HCT116 (cell line): Measurements from ENCODE around the gene PFKM. TPM values are rescaled to one million over a fixed set of nuclear protein-coding genes. Genes with fewer than 3 reads are reported as not detected.
A peak's percentile ranks its signal among the peaks of the same experiment; 100 is the strongest.

ENCODE experiments used
- ATAC-seq: fragments of 200-7000 bp; cut with Tn5 transposase; 2 replicates; pipeline ENCODE4 v1.9.1; 2020; ENCODE audit warnings: mild to moderate bottlenecking, moderate library complexity
- BruUV-seq: library from RNA; stranded (reverse); fragments of 400-500 nt; replicated peaks from 2 replicates; lab custom pipeline; 2021; lab: Mats Ljungman, UMichigan
- CTCF ChIA-PET: fragments of 300-600 bp; sonication (Branson Sonifier 250); formaldehyde crosslinking; loops from one replicate; lab custom pipeline; 2021; ENCODE audit warnings: antibody characterized with exemption; lab: Charles Lee
- POLR2A ChIA-PET: fragments of 300-600, 350-600 bp; sonication (Branson Sonifier 250); formaldehyde crosslinking; loops from one replicate; lab custom pipeline; 2021; ENCODE audit warnings: antibody characterized with exemption; lab: Charles Lee
- RAD21 ChIA-PET, 2 experiments: fragments of 300-600 bp; sonication (Branson Sonifier 250); formaldehyde crosslinking; loops; one replicate each; lab custom pipeline; 2023; ENCODE audit warnings: low total read pairs in 2 of 2; ENCODE audit not compliant: uncharacterized antibody in 2 of 2, unreplicated experiment in 2 of 2, low non-redundant PET in 1 of 2; lab: Charles Lee
- DNase-seq: peaks from one replicate; pipeline ENCODE4 v3.0.0-alpha.2; 2010; ENCODE audit warnings: low read depth, low spot score
- H2AFZ ChIP-seq: fragments of 200-600 bp; shearing (Covaris generic), sonication (generic); 2 replicates; pipeline ENCODE4 v1.6.1; 2017; ENCODE audit warnings: low read depth, mixed run types, mixed read lengths, antibody characterized with exemption, low read length; ENCODE audit not compliant: poor library complexity, severe bottlenecking
- H3K27ac ChIP-seq: 2 replicates; pipeline ENCODE4 v1.5.1; 2012; ENCODE audit warnings: low read depth, low read length
- H3K27me3 ChIP-seq: fragments of 200-600 bp; sonication (generic); 2 replicates; pipeline ENCODE4 v1.6.1; 2016; ENCODE audit warnings: mixed run types, low read length, mixed read lengths; ENCODE audit not compliant: insufficient read depth
- H3K36me3 ChIP-seq, 2 experiments: fragments of 200-500 bp in 1 of 2; fragments of 200-600 bp in 1 of 2; sonication (Bioruptor generic) in 1 of 2; sonication (generic) in 1 of 2; 2 replicates each; pipeline versions ENCODE4 v1.5.1 to v1.6.1; 2014 to 2016; ENCODE audit warnings: low read length in 2 of 2, inconsistent platforms in 1 of 2, mixed read lengths in 1 of 2, mixed run types in 1 of 2; ENCODE audit not compliant: insufficient read depth in 2 of 2, control insufficient read depth in 1 of 2
- H3K4me1 ChIP-seq, 2 experiments: fragments of 200-600 bp in 1 of 2; sonication (generic) in 1 of 2; 2 replicates each; pipeline versions ENCODE4 v1.5.1 to v1.6.1; 2012 to 2017; ENCODE audit warnings: low read length in 2 of 2, inconsistent platforms in 1 of 2, mild to moderate bottlenecking in 1 of 2, mixed read lengths in 1 of 2, mixed run types in 1 of 2, moderate library complexity in 1 of 2; ENCODE audit not compliant: insufficient read depth in 2 of 2, control insufficient read depth in 1 of 2
- H3K4me2 ChIP-seq: fragments of 200-600 bp; sonication (generic); 2 replicates; pipeline ENCODE4 v1.6.1; 2017; ENCODE audit warnings: mixed run types, low read length, mixed read lengths
- H3K4me3 ChIP-seq, 2 experiments: fragments of 200-600 bp in 1 of 2; sonication (generic) in 1 of 2; replicated peaks in 1 of 2; 2 replicates each; pipeline ENCODE4 v1.5.1; 2011 to 2016; ENCODE audit warnings: low read length in 2 of 2, control low read depth in 1 of 2, low read depth in 1 of 2, mild to moderate bottlenecking in 1 of 2, mixed read lengths in 1 of 2, mixed run types in 1 of 2
- H3K79me2 ChIP-seq: fragments of 200-600 bp; sonication (generic); 2 replicates; pipeline ENCODE4 v1.6.1; 2017; ENCODE audit warnings: mild to moderate bottlenecking, mixed run types, low read length, moderate library complexity, mixed read lengths; ENCODE audit not compliant: insufficient read depth
- H3K9ac ChIP-seq: fragments of 200-600 bp; sonication (generic); 2 replicates; pipeline ENCODE4 v1.6.1; 2016; ENCODE audit warnings: low read length, mixed read lengths
- H3K9me2 ChIP-seq: fragments of 200-600 bp; sonication (generic), shearing (Covaris generic); 2 replicates; pipeline ENCODE4 v1.6.1; 2017; ENCODE audit warnings: mixed run types, mild to moderate bottlenecking, moderate library complexity; ENCODE audit not compliant: insufficient read depth
- H3K9me3 ChIP-seq, 2 experiments: fragments of 200-500 bp in 1 of 2; fragments of 200-600 bp in 1 of 2; sonication (Bioruptor generic) in 1 of 2; sonication (generic) in 1 of 2; 2 replicates each; pipeline ENCODE4 v1.6.1; 2014 to 2017; ENCODE audit warnings: low read length in 2 of 2, mixed read lengths in 2 of 2, inconsistent platforms in 1 of 2, low read depth in 1 of 2, mild to moderate bottlenecking in 1 of 2, mixed run types in 1 of 2, moderate library complexity in 1 of 2; ENCODE audit not compliant: control insufficient read depth in 1 of 2, insufficient read depth in 1 of 2
- H4K20me1 ChIP-seq: fragments of 200-600 bp; sonication (generic), shearing (Covaris generic); 2 replicates; pipeline ENCODE4 v1.6.1; 2017; ENCODE audit warnings: mixed run types, mild to moderate bottlenecking, moderate library complexity; ENCODE audit not compliant: insufficient read depth
- ELF1 ChIP-seq: IDR thresholded peaks from 2 replicates; pipeline ENCODE4 v1.6.1; 2012; ENCODE audit warnings: low read depth, borderline replicate concordance
- JUND ChIP-seq: IDR thresholded peaks from 2 replicates; pipeline ENCODE4 v1.6.1; 2012
- SRF ChIP-seq: IDR thresholded peaks from 2 replicates; pipeline ENCODE4 v1.6.1; 2012; ENCODE audit warnings: low read depth
- YY1 ChIP-seq: IDR thresholded peaks from 2 replicates; pipeline ENCODE4 v1.6.1; 2011; ENCODE audit warnings: low read length, low read depth, moderate library complexity, mild to moderate bottlenecking; ENCODE audit not compliant: insufficient replicate concordance; ENCODE audit errors: extremely low read depth
- ZFX ChIP-seq: fragments of 450-650 bp; IDR thresholded peaks from 2 replicates; pipeline ENCODE4 v1.6.1; 2017
- ZNF274 ChIP-seq: fragments of 200-500 bp; sonication (Bioruptor generic); IDR thresholded peaks from 2 replicates; pipeline ENCODE4 v1.6.1; 2014; ENCODE audit warnings: mild to moderate bottlenecking, low read depth, low read length, inconsistent platforms
- intact Hi-C: fragments of 100-400 bp; cut with micrococcal nuclease; formaldehyde crosslinking; loops from 2 replicates; pipeline ENCODE4 v1.10.0; 2022
- total RNA-seq: library from RNA; stranded (reverse); gene quantifications from one replicate; pipeline ENCODE4 v1.2.1, GENCODE V29; 2021; ENCODE audit not compliant: unreplicated experiment
- TF ChIP-seq, protein P1 (sequence below), 3 experiments: fragments of 200-600 bp in 1 of 3; sonication (generic) in 1 of 3; IDR thresholded peaks in 2 of 3; conservative IDR thresholded peaks in 1 of 3; 2 replicates each; pipeline ENCODE4 v1.5.1; 2012 to 2017; ENCODE audit warnings: low read depth in 2 of 3, low read length in 2 of 3, antibody characterized with exemption in 1 of 3, borderline replicate concordance in 1 of 3, control low read depth in 1 of 3, mild to moderate bottlenecking in 1 of 3, mixed read lengths in 1 of 3, mixed run types in 1 of 3, moderate library complexity in 1 of 3; ENCODE audit not compliant: insufficient read depth in 1 of 3

Gene PFKM
- total RNA-seq, 1 experiment from 2014 or later: 144 TPM

DNA sequence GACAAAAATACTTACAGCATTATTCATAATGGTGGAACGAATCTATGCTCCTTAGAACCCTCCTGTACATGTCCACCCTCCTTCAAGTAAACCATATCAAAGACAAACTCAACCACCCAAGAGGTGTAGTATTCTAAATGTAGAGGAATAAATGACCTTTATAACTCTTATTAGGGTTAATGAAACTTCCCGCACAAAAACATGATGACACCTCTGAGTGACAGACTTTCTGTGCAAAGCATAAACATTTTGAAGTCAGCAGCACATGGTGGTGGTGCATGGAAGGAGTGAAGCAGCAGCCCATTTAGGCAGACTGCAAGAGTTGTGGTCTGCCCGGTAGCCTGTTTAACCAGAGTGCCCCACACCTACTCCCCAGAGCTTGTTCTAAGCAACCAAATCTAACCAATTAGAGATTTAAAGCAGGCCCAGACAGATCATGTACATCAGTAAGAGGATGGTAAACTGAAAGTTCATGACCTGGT is 38.8 kb downstream of the PFKM start:
- ChIA-PET POLR2A (interaction anchor here (1.1 kb wide), 3 partner anchors 22 to 253 kb away, joined by 3 to 4 read pairs (median 4); partner anchors contain the start of gene VDR), CTCF (interaction anchor here (0.8 to 1.4 kb wide), 11 partner anchors 8 to 638 kb away, joined by 3 to 6 read pairs (median 4); partner anchors contain the start of gene VDR), RAD21 (interaction anchor here in 1 of 2 experiments (1.0 kb wide), 1 partner anchor 319 kb away, joined by 3 read pairs; no protein-coding TSS in a partner anchor)
- ATAC-seq: peak; percentile 35
- Histone ChIP-seq H3K27me3 (no peaks in the 10 kb centered on the region), H2AFZ (peak overlapping the region; percentile 53), H3K79me2 (0 out of 2 replicates have a peak, but pooled peaks cover 4% of the 10 kb centered on the region), H3K9me2 (no peaks in the 10 kb centered on the region), H3K9ac (peak overlapping the region; percentile 64), H3K9me3 (no peaks in the 10 kb centered on the region), H3K36me3 (no peaks in the 10 kb centered on the region), H3K4me3 (peak overlapping the region; percentile 83 to 98), H3K4me1 (peaks cover 8% of the 10 kb centered on the region in 2 experiments), H4K20me1 (no peaks in the 10 kb centered on the region), H3K4me2 (peak overlapping the region; percentile 83), H3K27ac (peak overlapping the region; percentile 36)
- no TSS peak for BruUV-seq
- intact Hi-C loops: loop anchor here (5.0 kb wide), 1 partner anchor 51 kb away; the partner anchor contains the start of gene SENP1
- TF ChIP-seq, protein P1, sequence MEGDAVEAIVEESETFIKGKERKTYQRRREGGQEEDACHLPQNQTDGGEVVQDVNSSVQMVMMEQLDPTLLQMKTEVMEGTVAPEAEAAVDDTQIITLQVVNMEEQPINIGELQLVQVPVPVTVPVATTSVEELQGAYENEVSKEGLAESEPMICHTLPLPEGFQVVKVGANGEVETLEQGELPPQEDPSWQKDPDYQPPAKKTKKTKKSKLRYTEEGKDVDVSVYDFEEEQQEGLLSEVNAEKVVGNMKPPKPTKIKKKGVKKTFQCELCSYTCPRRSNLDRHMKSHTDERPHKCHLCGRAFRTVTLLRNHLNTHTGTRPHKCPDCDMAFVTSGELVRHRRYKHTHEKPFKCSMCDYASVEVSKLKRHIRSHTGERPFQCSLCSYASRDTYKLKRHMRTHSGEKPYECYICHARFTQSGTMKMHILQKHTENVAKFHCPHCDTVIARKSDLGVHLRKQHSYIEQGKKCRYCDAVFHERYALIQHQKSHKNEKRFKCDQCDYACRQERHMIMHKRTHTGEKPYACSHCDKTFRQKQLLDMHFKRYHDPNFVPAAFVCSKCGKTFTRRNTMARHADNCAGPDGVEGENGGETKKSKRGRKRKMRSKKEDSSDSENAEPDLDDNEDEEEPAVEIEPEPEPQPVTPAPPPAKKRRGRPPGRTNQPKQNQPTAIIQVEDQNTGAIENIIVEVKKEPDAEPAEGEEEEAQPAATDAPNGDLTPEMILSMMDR (IDR thresholded peaks at IDR 0.05 in 2 of 3, conservative IDR thresholded peaks at IDR 0.05 in 1 of 3; ENCODE audit: borderline replicate concordance in 1 of 3, insufficient read depth in 1 of 3, low read depth in 2 of 3, low read length in 2 of 3): 0 out of 6 replicates have a peak, but pooled peaks of 1 of the 3 experiments have one; percentile 3
- TF ChIP-seq ZFX: no peak
- no peak for DNase-seq

DNA sequence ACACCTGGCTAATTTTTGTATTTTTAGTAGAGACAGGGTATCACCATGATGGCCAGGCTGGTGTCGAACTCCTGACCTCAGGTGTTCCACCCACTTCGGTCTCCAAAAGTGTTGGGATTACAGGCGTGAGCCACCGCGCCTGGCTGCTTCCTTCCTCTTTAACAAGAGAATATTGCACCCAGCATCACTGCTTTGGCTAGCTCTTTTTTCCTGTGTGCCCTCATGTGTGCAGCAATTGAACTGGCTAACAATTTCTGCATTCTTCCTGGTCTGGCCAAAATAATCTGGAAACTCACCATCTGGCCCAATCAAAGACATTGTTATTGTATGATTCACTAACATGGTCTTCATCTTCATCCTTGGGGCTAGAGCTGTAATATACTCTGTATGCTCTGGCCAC is 40.9 kb downstream of the PFKM start:
- Histone ChIP-seq H3K4me3 (no peak overlapping the region), H3K36me3 (no peaks in the 10 kb centered on the region), H3K9me3 (no peaks in the 10 kb centered on the region), H2AFZ (no peak overlapping the region), H3K4me2 (no peak overlapping the region), H3K9ac (no peak overlapping the region), H3K27me3 (no peaks in the 10 kb centered on the region), H4K20me1 (no peaks in the 10 kb centered on the region), H3K9me2 (no peaks in the 10 kb centered on the region), H3K79me2 (0 out of 2 replicates have a peak, but pooled peaks cover 4% of the 10 kb centered on the region), H3K4me1 (peaks cover 8% of the 10 kb centered on the region in 2 experiments), H3K27ac (no peak overlapping the region)
- DNase-seq (no peak), ATAC-seq (no peak)
- ChIA-PET POLR2A (no interaction called here), CTCF (interaction anchor here (1.0 kb wide), 1 partner anchor 255 kb away, joined by 4 read pairs; the partner anchor contains the start of gene VDR), RAD21 (no interaction called here)
- intact Hi-C loops: loop anchor here (10.0 kb wide), 2 partner anchors 215 to 445 kb away; no protein-coding TSS in a partner anchor
- TF ChIP-seq ELF1: no peak
- no peak for TF ChIP-seq YY1
- no peak for TF ChIP-seq ZNF274
- TF ChIP-seq SRF: no peak
- no peak for TF ChIP-seq JUND
- BruUV-seq: no TSS peak
